ENCODE results near the gene BEND7.

BEND7 gene

GRCh38 chr10:13520194-13520593 lies 8.6 kb downstream of the BEND7 start:
- DNase-seq: no peak

DNA sequence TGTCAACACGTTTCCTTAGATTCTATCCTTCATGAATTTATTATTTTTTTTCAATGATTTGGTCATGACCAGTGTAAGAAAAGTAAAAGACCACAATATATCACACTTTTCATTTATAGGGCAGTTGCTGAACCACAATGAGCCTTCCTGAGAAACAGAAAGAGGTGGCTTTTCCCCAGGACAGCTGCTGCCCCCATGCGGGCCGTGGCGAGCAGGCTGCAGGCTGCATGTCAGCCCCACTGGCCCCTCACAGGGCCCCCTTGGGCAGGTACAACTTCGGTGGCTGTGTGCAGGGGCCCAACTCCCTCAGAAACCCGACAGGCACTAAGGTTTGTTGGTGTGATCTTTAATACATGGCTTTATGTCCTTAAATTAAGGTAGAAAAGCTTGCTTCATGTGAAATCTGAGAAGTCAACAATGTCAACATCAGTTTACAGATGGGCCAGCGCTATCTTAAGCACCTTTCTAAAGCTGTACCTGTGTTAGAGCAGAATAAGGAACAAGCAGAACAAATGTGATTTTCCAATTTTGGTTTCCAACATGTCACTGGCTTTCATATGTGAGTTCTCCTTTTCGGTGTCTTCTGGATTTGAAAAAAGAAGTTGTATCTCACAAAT lies 10.6 kb downstream of the BEND7 start:
- DNase-seq: no peak

GRCh38 chr10:13517675-13518074 lies 11.1 kb downstream of the BEND7 start:
- DNase-seq: no peak

GRCh38 chr10:13516176-13516575 lies 12.6 kb downstream of the BEND7 start:
- DNase-seq: no peak

DNA sequence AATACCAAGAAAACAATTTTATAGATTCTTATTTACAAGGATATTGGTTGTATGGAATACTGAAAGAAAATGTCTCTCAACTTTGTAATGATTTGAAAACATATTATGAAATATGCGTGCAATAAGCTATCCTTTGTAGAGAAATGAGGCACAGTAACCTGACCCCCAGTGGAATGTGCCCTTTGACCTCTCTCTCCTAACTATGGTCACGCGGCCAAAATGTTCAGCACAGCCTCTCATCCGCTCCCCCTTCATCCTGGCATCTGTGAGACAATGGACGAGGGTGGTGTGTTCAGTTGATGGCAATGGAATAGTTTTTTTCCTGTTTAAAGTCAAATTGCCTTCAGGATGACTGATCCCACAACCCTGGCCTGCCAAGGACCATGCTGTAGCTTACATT lies 13.3 kb downstream of the BEND7 start:
- no peak for DNase-seq

DNA sequence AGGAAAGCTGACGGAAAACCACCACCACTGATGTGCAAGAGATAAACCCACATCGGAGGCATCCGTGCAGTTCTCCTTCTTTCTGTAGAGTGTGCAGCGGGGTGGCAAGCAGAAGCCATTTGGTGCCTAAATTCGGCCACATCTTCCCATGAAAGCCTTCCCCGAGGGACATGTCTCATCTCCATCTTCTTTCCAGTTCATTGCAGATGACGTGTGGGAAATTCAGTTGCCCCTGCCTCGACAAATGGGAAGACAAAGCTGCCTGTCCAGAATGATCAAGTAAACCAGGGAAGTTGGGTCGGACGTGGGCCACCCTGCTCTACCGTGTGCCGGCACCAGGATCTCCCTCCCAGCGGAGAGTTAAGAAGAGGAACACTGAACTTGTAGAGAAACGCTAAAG lies 14.5 kb downstream of the BEND7 start:
- DNase-seq: no peak

DNA sequence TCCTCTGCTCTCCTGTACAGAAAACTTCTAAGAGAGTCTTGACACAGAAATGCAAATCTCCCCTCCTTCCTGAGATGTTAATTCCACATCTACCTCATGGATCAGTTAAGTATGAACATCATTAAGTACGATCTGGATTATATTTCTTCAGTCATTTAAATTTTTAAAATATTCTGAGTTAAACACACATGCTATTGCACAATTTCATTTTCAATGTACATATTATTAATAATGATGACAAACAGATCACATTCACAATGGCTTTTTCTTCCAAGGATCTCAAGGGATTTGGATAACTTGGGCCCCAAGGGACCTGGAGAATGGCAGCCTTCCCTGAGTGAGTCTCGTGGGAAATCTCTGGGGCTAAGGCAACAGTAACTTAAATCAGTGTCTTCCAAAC lies 16.2 kb downstream of the BEND7 start:
- no peak for DNase-seq

DNA sequence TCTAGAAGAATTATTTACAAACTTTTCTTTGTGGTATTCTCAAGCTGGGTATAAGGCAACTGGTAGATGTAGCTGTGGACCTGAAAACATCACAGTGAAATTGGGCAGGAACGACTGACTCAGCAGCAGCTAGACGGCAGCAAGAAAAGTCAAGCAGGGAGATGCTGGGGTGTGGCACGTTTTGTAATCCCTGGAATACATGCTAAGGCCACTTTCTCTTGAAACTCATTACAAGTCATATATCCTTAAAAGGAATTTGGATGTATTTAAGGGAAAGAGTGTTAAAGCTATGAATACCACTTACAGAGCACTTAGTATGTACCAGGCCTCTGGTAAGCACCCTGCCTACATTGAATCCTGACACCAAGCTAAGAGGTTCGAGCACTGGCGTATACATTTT lies 17.4 kb downstream of the BEND7 start:
- DNase-seq: no peak

GRCh38 chr10:13505052-13505680 lies 23.6 kb downstream of the BEND7 start:
- no peak for DNase-seq

DNA sequence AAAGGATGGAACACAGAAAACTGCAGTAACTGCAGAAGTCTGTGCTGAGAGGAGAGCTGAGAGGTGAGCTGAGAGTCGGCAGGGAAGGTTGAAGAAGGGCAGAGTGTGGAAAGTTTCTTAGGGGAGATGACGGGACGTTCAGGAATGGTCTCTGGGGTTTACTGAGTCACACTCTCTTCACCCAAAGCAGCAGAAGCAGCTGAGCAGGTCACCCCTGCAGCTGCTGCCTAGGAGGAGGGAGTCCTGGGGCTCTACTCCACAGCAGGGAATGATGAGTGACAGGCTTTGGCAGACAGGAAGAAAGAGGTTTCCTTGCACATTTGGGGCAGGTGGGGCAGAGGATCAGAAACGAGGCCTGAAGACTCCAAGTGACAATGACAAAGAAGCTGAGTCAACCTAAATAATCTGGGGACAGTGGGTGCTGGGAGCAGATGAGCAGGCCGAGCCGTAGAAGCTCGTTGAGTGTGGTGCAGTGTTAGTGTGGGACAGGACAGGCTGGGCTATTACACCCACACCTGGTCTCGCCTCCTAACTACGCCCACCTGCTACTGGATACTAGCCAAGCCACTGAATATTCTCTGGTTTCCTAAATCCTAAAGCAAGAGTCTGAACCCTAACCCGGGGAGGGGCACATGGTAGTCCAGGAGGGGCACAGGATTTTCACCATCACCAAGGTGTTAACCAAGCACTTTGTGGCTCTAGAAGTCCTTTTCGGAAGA lies 24.9 kb downstream of the BEND7 start:
- DNase-seq: no peak

- DNase-seq: no peak
These were observed 26.4 kb downstream of the BEND7 start for GRCh38 chr10:13502380-13502779.

- DNase-seq: no peak
These were observed 28.6 kb downstream of the BEND7 start for GRCh38 chr10:13500201-13500600.

DNA sequence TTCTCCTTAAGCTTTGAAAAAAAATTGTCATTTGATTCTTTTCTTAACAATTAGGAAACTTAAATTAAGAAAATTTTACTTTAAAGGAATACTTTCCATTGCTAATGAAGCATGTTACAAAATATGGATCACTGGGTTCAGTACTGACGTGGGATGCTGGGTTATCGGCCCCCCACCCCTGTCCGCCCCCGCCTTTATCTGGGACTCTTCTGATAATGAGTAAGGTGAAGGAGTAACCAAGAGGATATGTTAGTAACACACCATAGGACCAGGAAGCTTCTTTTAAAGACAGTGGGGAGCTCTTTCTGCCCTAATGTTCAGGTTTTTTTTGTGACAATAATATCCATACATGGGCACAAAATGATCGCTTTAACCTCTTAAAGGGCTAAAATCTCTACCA lies 29.7 kb downstream of the BEND7 start:
- no peak for DNase-seq

DNA sequence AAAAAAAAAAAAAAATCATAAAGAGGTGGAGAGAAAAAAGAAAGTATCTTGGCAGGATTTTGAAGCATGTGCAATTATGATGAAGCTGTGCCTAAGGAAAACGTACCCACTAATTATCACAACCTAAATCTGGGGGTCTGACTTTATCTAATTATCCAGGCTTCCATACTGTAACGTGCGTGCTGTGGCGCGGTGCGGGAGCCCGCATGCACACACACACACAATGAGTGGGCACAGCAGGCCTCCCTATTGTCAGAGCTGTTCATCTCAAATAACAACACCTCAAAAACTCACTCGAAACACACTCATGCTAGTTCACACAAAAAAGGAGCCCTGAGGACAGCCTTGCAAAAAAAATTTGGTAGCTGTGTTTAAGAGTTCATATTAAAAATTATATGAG lies 31.9 kb downstream of the BEND7 start:
- DNase-seq: no peak

DNA sequence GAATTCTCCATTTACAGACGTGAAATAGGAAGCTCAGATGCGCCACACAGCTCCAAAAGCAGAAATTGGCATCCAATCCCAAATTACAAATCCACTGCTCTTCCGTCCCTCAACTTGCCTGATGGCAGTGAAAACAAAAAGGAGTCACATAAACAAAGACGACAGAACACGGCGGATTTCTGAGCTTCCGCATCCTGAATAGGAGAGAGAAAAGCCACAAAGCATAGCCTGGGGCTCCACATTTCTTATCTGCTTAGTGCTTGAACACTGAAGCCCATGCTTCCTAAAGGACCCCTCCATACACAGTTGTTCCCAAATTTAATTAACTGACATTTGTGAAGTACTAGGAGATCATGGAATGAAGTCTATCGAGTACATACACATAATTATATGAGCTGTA lies 32.6 kb downstream of the BEND7 start:
- no peak for DNase-seq

GRCh38 chr10:13492493-13493180 lies 36.2 kb downstream of the BEND7 start:
- no peak for DNase-seq

DNA sequence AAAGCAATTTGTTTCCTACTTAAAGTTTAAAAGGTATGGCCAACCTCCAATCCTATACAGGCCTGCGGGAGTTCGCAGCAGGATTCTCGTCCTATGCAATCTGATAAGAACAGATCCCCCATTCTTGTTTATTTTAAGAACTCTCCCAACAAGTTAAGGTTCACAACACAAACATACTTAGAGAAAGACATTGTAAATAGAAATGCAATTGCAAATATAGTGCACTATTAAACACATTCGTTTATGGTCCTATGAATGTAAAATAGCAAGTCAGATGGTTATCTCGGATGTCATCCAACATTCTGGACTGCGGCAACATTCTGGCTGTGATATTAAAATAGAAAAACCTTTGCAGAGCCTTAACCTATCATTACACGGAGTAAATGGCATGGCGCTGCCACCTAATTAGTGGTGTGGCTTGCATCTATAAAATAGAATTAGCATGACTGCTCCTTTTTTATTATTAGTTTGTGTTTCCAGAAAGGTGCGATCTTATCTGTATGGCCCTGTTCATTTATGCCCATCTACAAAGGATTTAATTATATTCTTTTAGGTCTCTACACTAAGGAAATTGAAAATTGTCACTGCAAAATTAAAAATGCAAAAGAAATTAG lies 37.0 kb downstream of the BEND7 start:
- DNase-seq: no peak

GRCh38 chr10:13490503-13490902 lies 38.3 kb downstream of the BEND7 start:
- no peak for DNase-seq

DNA sequence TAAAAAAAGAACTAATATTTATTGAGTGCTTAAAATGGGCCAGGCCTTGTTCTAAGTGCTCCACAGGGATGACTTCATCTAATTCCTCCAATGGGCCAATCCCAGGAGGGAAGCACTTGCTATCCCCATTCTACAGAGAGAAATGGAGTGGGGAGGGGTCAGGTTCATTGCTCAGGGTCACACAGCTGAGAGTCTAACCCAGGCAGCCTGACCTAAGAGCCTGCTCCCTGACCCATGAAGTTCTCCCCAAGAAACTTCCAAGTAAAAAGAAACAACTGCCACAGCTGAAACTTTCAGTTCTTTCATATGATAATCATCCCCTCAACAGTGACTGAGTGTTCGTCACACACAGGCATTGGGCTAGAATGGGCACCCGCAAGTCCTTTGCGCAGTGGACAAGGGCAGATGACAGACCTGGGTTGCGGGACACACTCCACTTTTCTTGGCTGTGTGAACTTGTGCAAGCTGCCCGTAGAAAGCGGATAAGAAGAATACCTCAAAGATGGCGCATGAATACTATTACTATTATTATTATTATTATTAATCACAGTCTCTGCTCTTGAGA lies 39.7 kb downstream of the BEND7 start:
- no peak for DNase-seq

- no peak for DNase-seq
These were observed 43.2 kb downstream of the BEND7 start for GRCh38 chr10:13485623-13486022.

- no peak for DNase-seq
These were observed 44.9 kb downstream of the BEND7 start for GRCh38 chr10:13483951-13484350.

DNA sequence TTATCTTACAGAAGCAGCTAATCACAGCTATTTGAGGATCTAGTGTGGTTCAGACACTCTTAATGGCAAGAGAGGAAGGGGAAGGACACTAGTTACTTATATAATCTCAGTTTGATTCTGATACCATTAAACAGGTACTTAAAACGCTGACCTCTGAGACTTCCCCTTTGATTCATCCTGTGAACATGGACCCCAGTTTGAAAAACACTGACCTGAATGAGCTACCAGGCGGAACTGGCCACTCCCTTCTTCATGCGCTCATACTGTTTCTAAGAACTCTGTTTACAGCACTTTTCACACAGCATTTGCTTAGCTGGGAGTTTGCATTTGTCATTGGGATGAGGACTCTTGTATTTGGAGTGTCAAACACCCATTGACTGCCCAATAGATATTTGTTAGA lies 45.7 kb downstream of the BEND7 start:
- no peak for DNase-seq

- no peak for DNase-seq
These were observed 47.1 kb downstream of the BEND7 start for GRCh38 chr10:13481690-13482089.

Data from SW 1271 (cell line).